Transverse colon (tissue), 4 donors: ENCODE data around the gene WBP1L. TPM values are rescaled to one million over a fixed set of nuclear protein-coding genes. Genes with fewer than 3 reads are reported as not detected.
"Not testable (repeated sequence)": the region's sequence is repeated elsewhere in the genome, so short reads cannot be mapped to it uniquely, and the experiment has no call there.

Source experiments
- DNase-seq: peaks from one replicate; pipeline ENCODE4 v3.0.0-alpha.2; 2019
- H3K27ac ChIP-seq, 4 donors: fragments of 200-600 bp; sonication (generic); 2 replicates each; pipeline ENCODE4 v1.5.1; 2016 to 2018; ENCODE audit warnings: inconsistent platforms in 4 of 4
- H3K27me3 ChIP-seq: fragments of 200-600 bp; sonication (generic); 2 replicates; pipeline ENCODE4 v1.5.1; 2017; ENCODE audit warnings: inconsistent platforms
- H3K36me3 ChIP-seq, 4 donors: fragments of 200-600 bp; sonication (generic); 2 replicates each; pipeline ENCODE4 v1.5.1; 2017 to 2019; ENCODE audit warnings: inconsistent platforms in 4 of 4
- H3K4me1 ChIP-seq, 4 donors: fragments of 200-600 bp; sonication (generic); 2 replicates each; pipeline ENCODE4 v1.5.1; 2017 to 2020; ENCODE audit warnings: inconsistent platforms in 4 of 4
- H3K4me3 ChIP-seq, 4 donors: fragments of 200-600 bp; sonication (generic); 1 replicate in 1 of 4; 2 replicates in 3 of 4; pipeline versions ENCODE4 v1.5.1 to v1.6.1; 2017 to 2019; ENCODE audit warnings: inconsistent platforms in 4 of 4
- H3K9me3 ChIP-seq, 2 donors: fragments of 200-600 bp; sonication (generic); 2 replicates each; pipeline ENCODE4 v1.5.1; 2017 to 2019; ENCODE audit warnings: inconsistent platforms in 2 of 2
- EP300 ChIP-seq: sonication (generic); formaldehyde crosslinking; IDR thresholded peaks from one replicate; pipeline ENCODE4 v1.6.1; 2017; ENCODE audit warnings: antibody characterized with exemption, low read depth
- POLR2A ChIP-seq: fragments of 450-650 bp; IDR thresholded peaks from one replicate; pipeline ENCODE4 v1.6.1; 2016; ENCODE audit warnings: antibody characterized with exemption, mild to moderate bottlenecking, moderate library complexity
- POLR2AphosphoS5 ChIP-seq, 3 donors: sonication (generic); formaldehyde crosslinking; IDR thresholded peaks; one replicate each; pipeline ENCODE4 v1.6.1; 2016; ENCODE audit warnings: antibody characterized with exemption in 3 of 3
- WGBS, 2 donors: methylation state at CpG; one replicate each; pipeline ENCODE4 v1.1.5; 2018; ENCODE audit warnings: low coverage in 1 of 2; 5-methylcytosine and 5-hydroxymethylcytosine counted together
- in situ Hi-C, 4 donors: fragments of 200-750 bp; cut with MboI; loops; one replicate each; pipeline versions ENCODE4 v1.15.0 to v1.15.1; 2017; ENCODE audit warnings: low sequenced_read_pairs in 3 of 4, low pct_ligation_motif_present in 1 of 4, low pct_unique_long_range_greater_than_20kb in 1 of 4
- intact Hi-C: fragments of 100-400 bp; cut with DNase I; formaldehyde crosslinking; loops from one replicate; pipeline ENCODE4 v1.15.1; 2023; ENCODE audit warnings: low total_unique reads
- total RNA-seq, 4 donors: library from RNA; depleted of rRNA; stranded (reverse); fragments of >200 nt; gene quantifications; one replicate each; pipeline ENCODE4 v1.1.0, GENCODE V29; 2016
- TF ChIP-seq, protein P1 (sequence below), 5 experiments: fragments of 200-600 bp in 3 of 5; fragments of 450-650 bp in 2 of 5; sonication (generic) in 3 of 5; IDR thresholded peaks; 1 replicate in 2 of 5; 2 replicates in 3 of 5; pipeline ENCODE4 v1.5.1; 2016 to 2017; ENCODE audit warnings: antibody characterized with exemption in 5 of 5, inconsistent platforms in 3 of 5, mild to moderate bottlenecking in 2 of 5, moderate library complexity in 1 of 5

WBP1L gene
- total RNA-seq, 4 donors from 2014 or later, result 68.9 to 168 (median 129) TPM

DNA sequence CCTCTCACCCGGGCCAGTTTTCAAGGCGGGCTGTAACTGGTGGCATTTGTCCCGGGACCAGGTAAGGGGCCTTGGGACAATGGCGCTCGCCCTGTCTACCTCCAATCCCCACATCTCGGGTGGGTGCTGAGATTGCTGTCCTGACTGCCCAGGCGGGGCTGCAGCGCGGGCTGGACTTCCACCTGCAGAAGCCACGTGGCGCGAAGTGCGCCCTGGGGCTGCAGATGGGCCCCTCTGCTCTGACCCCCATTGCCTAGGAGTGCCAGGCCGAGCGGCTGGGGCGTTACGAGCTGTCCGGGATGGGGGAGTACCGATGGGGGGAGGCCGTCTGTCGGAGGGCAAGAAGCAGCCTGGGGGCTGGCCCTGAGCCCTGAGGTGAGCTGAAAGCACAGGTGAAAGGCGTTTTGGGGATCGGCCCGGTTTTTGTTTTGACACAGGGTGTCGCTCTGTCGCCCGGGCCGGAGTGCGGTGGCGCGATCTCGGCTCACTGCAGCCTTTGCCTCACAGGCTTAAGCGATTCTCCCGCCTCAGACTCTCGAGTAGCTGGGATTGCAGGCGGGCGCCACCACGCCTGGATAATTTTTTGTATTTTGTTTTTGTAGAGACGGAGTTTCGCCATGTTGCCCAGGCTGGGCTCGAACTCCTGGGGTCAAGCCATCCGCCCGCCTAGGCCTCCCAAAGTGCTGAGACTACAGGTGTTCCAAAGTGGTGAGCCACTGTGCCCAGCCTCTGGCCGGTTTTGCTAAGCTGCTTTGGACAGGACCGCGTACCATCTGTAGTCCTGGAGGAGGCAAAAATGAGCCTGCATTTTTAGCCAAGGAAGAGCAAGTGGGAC lies 28.9 kb upstream of the WBP1L start, which contains the start of gene SFXN2:
Gene SFXN2 (plus strand): TSS at position 16 of the 835 bp plus-strand sequence. CDS start 12,001 bp downstream, outside the sequence.
- Histone ChIP-seq H3K27me3 (no peaks in the 10 kb centered on the region), H3K36me3 (no peaks in the 10 kb centered on the region), H3K4me3 (peak within 1 kb of the TSS; percentile 85 to 96 (median 88)), H3K27ac (peak within 1 kb of the TSS; percentile 89 to 94 (median 92)), H3K9me3 (no peaks in the 10 kb centered on the region), H3K4me1 (peaks cover 0 to 17% (median 12%) of the 10 kb centered on the region in 4 donors)
- TF ChIP-seq, protein P1, sequence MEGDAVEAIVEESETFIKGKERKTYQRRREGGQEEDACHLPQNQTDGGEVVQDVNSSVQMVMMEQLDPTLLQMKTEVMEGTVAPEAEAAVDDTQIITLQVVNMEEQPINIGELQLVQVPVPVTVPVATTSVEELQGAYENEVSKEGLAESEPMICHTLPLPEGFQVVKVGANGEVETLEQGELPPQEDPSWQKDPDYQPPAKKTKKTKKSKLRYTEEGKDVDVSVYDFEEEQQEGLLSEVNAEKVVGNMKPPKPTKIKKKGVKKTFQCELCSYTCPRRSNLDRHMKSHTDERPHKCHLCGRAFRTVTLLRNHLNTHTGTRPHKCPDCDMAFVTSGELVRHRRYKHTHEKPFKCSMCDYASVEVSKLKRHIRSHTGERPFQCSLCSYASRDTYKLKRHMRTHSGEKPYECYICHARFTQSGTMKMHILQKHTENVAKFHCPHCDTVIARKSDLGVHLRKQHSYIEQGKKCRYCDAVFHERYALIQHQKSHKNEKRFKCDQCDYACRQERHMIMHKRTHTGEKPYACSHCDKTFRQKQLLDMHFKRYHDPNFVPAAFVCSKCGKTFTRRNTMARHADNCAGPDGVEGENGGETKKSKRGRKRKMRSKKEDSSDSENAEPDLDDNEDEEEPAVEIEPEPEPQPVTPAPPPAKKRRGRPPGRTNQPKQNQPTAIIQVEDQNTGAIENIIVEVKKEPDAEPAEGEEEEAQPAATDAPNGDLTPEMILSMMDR (IDR thresholded peaks at IDR 0.05), result no peak
- peak; percentile 46 for TF ChIP-seq POLR2A
- peak; percentile 47 for DNase-seq
- WGBS, 2 donors, result 4% methylated on average over 46 of the region's 46 CpGs; no CpG with 5 or more reads in 1 of the 2 donors
- intact Hi-C loops (no loop called here), in situ Hi-C loops (no loop called here)

DNA sequence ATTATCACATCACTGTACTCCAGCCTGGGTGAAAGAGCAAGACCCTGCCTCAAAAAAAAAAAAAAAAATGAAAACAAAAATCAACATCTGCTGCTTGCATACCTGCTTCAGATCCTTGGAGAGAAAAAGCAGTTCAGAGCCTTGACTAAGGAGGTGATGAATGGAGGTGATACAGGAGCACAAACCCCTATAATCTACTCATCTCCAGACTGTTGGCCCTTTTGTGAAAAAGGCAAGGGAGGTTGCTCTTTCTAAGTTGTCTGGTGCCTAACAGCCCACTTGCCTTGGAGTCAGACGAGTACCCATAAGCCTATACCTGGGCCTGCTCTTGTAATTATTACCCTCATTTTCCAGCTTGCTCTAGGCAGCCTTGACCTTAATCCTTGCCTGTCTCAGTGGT lies 27.9 kb upstream of the WBP1L start:
- no peaks in the 10 kb centered on the region for H3K27me3 ChIP-seq
- DNase-seq, result no peak
- intact Hi-C loops, result no loop called here
- peaks cover 0 to 17% (median 12%) of the 10 kb centered on the region in 4 donors for H3K4me1 ChIP-seq
- WGBS, 2 donors, result 69 to 100% methylated on average over 1 of the region's 1 CpG
- in situ Hi-C loops, result no loop called here
- TF ChIP-seq, protein P1 (IDR thresholded peaks at IDR 0.05), result no peak
- TF ChIP-seq POLR2AphosphoS5 (IDR thresholded peaks at IDR 0.05), result no peak
- TF ChIP-seq EP300, result no peak
- TF ChIP-seq POLR2A, result no peak
- no peak overlapping the region for H3K27ac ChIP-seq
- no peak overlapping the region for H3K4me3 ChIP-seq
- no peaks in the 10 kb centered on the region for H3K9me3 ChIP-seq
- H3K36me3 ChIP-seq, result no peaks in the 10 kb centered on the region

DNA sequence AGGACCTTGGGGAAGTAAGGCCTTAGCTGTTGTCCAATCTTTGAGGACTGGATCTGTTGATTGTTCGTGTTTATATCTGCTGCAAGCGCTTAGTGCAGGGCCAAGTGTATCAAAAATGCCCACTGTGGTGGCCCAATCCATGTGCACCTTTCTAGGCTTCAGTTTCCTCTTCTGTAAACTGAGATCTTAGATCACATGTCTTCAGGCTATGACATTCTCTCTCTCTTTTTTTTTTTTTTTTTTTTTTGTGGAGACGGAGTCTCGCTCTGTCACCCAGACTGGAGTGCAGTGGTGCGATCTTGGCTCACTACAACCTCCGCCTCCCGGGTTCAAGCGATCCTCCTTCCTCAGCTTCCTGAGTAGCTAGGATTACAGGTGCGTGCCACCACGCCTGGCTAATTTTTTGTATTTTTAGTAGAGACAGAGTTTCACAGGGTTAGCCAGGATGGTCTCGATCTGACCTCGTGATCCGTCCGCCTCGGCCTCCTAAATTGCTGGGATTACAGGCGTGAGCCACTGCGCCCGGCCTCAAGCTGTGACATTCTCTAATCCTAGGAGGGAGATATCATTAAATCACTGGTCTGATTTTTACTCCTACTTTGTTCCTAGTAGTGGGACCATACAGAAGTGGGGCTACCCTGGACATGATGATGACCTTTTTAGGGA lies 26.7 kb upstream of the WBP1L start:
- H3K27me3 ChIP-seq, H3K36me3 ChIP-seq, in situ Hi-C loops, H3K4me3 ChIP-seq, intact Hi-C loops, DNase-seq, H3K9me3 ChIP-seq, H3K27ac ChIP-seq: not testable (repeated sequence)
- 90 to 93% methylated on average over 6 to 18 of the region's 18 CpGs for WGBS, 2 donors
- H3K4me1 ChIP-seq, result peaks cover 0 to 17% (median 12%) of the 10 kb centered on the region in 4 donors

DNA sequence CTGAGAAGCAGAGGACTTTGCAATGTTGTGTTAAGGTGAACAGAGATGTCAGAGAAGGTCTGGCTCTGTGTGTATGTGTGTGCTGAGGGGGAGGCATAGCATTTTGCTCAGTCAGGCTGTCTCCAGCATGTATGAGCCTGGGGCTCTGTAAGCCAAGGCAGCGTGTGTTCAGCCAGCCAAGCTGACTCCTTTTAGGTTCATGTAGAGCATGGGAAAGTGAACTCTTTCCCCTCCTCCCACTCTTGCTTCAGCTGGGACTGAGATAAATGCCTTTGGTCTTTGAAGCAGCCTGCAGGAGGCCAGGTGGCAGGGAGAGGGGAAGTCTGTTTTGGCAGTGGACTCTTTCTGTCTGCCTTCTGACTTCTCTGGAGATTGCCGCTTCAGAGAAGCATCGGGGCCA lies 25.5 kb upstream of the WBP1L start:
- H3K4me3 ChIP-seq, result no peak overlapping the region
- TF ChIP-seq POLR2A, result no peak
- TF ChIP-seq POLR2AphosphoS5 (IDR thresholded peaks at IDR 0.05), result no peak
- no peak for TF ChIP-seq EP300
- TF ChIP-seq, protein P1 (IDR thresholded peaks at IDR 0.05), result no peak
- peaks cover 0 to 14% (median 9%) of the 10 kb centered on the region in 4 donors for H3K4me1 ChIP-seq
- no peaks in the 10 kb centered on the region for H3K27me3 ChIP-seq
- WGBS, 2 donors, result 61 to 80% methylated on average over 2 to 3 of the region's 3 CpGs
- no peak overlapping the region for H3K27ac ChIP-seq
- intact Hi-C loops, result no loop called here
- in situ Hi-C loops, result no loop called here
- no peaks in the 10 kb centered on the region for H3K9me3 ChIP-seq
- no peaks in the 10 kb centered on the region for H3K36me3 ChIP-seq
- no peak for DNase-seq
